Measurements from ENCODE around the gene FBXO38. TPM values are rescaled to one million over a fixed set of nuclear protein-coding genes. Genes with fewer than 3 reads are reported as not detected.
A peak's percentile ranks its signal among the peaks of the same experiment; 100 is the strongest.

The FBXO38 gene
- total and polyA plus RNA-seq, 2 of the 13 experiments (the other 11 are each of a cell fraction or from before 2014, with no cell fraction given): 24.8 to 35.9 TPM

GRCh38 chr5:148482697-148483462, 99.1 kb downstream of the FBXO38 start (continued):
- TF ChIP-seq ZNF883 (CRISPR knock-in tag; IDR thresholded peaks at IDR 0.05; ENCODE audit: not compliant biosample characterization): no peak
- no peak for TF ChIP-seq RARG (CRISPR knock-in tag; IDR thresholded peaks at IDR 0.05; ENCODE audit: low read depth)
- TF ChIP-seq, protein P1, sequence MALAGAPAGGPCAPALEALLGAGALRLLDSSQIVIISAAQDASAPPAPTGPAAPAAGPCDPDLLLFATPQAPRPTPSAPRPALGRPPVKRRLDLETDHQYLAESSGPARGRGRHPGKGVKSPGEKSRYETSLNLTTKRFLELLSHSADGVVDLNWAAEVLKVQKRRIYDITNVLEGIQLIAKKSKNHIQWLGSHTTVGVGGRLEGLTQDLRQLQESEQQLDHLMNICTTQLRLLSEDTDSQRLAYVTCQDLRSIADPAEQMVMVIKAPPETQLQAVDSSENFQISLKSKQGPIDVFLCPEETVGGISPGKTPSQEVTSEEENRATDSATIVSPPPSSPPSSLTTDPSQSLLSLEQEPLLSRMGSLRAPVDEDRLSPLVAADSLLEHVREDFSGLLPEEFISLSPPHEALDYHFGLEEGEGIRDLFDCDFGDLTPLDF (CRISPR knock-in tag; IDR thresholded peaks at IDR 0.05): no peak
- TF ChIP-seq ATF7-NPFF (CRISPR knock-in tag; IDR thresholded peaks at IDR 0.05; ENCODE audit: low read depth): no peak
- TF ChIP-seq HDAC6 (IDR thresholded peaks at IDR 0.05; ENCODE audit: low read depth, low read length): no peak
- peak; percentile 92 for TF ChIP-seq XRCC5 (optimal IDR thresholded peaks at IDR 0.05; ENCODE audit: low read length)
- TF ChIP-seq YEATS2 (CRISPR knock-in tag; IDR thresholded peaks at IDR 0.05; ENCODE audit: borderline replicate concordance): no peak
- TF ChIP-seq ZNF274 (CRISPR knock-in tag; IDR thresholded peaks at IDR 0.05): no peak
- no peak for TF ChIP-seq ZNF543 (CRISPR knock-in tag; IDR thresholded peaks at IDR 0.05)
- TF ChIP-seq ZFAT (CRISPR knock-in tag; conservative IDR thresholded peaks at IDR 0.05): no peak
- TF ChIP-seq HOXA9 (CRISPR knock-in tag; IDR thresholded peaks at IDR 0.05; ENCODE audit: borderline replicate concordance): no peak
- 0 out of 2 replicates have a peak, but pooled peaks have one; percentile 44 for TF ChIP-seq ZNF329 (CRISPR knock-in tag; IDR thresholded peaks at IDR 0.05; ENCODE audit: low read depth)
- TF ChIP-seq NFYC (CRISPR knock-in tag; IDR thresholded peaks at IDR 0.05): no peak
- TF ChIP-seq ZNF607 (CRISPR knock-in tag; IDR thresholded peaks at IDR 0.05; ENCODE audit: borderline replicate concordance): no peak
- TF ChIP-seq, protein P2, sequence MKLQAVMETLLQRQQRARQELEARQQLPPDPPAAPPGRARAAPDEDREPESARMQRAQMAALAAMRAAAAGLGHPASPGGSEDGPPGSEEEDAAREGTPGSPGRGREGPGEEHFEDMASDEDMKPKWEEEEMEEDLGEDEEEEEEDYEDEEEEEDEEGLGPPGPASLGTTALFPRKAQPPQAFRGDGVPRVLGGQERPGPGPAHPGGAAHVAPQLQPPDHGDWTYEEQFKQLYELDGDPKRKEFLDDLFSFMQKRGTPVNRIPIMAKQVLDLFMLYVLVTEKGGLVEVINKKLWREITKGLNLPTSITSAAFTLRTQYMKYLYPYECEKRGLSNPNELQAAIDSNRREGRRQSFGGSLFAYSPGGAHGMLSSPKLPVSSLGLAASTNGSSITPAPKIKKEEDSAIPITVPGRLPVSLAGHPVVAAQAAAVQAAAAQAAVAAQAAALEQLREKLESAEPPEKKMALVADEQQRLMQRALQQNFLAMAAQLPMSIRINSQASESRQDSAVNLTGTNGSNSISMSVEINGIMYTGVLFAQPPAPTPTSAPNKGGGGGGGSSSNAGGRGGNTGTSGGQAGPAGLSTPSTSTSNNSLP (IDR thresholded peaks at IDR 0.05; ENCODE audit: low read depth, low read length): no peak
- TF ChIP-seq, protein P3, sequence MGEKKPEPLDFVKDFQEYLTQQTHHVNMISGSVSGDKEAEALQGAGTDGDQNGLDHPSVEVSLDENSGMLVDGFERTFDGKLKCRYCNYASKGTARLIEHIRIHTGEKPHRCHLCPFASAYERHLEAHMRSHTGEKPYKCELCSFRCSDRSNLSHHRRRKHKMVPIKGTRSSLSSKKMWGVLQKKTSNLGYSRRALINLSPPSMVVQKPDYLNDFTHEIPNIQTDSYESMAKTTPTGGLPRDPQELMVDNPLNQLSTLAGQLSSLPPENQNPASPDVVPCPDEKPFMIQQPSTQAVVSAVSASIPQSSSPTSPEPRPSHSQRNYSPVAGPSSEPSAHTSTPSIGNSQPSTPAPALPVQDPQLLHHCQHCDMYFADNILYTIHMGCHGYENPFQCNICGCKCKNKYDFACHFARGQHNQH (CRISPR knock-in tag; IDR thresholded peaks at IDR 0.05): no peak
- no peak for TF ChIP-seq ZNF672 (CRISPR knock-in tag; IDR thresholded peaks at IDR 0.05)
- no peak for TF ChIP-seq ZNF790 (CRISPR knock-in tag; IDR thresholded peaks at IDR 0.05; ENCODE audit: borderline replicate concordance)
- TF ChIP-seq GATAD2A (CRISPR knock-in tag; IDR thresholded peaks at IDR 0.05): no peak
- TF ChIP-seq ZNF503 (CRISPR knock-in tag; IDR thresholded peaks at IDR 0.05): no peak
- no peak for TF ChIP-seq KLF15 (CRISPR knock-in tag; IDR thresholded peaks at IDR 0.05; ENCODE audit: borderline replicate concordance)
- TF ChIP-seq SMYD3 (CRISPR knock-in tag; IDR thresholded peaks at IDR 0.05): no peak
- TF ChIP-seq CHCHD3 (CRISPR knock-in tag; IDR thresholded peaks at IDR 0.05): no peak
- no peak for TF ChIP-seq FIP1L1 (IDR thresholded peaks at IDR 0.05; ENCODE audit: borderline replicate concordance, insufficient read depth, low read depth, low read length)
- no peak for TF ChIP-seq ZNF451 (CRISPR knock-in tag; IDR thresholded peaks at IDR 0.05)

All from HepG2 (cell line).